B cell (primary cell): ENCODE measurements around the gene RNF213.

Experiments used
- CTCF ChIP-seq: fragments of 200-600 bp; IDR thresholded peaks from one replicate; pipeline ENCODE4 v1.8.0; 2022; ENCODE audit warnings: antibody characterized with exemption, mild to moderate bottlenecking
- EZH2 ChIP-seq: IDR thresholded peaks from 2 replicates; pipeline ENCODE4 v1.6.1; 2012; ENCODE audit warnings: borderline replicate concordance, low read depth, mild to moderate bottlenecking, moderate library complexity, low read length; ENCODE audit not compliant: insufficient read depth, poor library complexity, severe bottlenecking

DNA sequence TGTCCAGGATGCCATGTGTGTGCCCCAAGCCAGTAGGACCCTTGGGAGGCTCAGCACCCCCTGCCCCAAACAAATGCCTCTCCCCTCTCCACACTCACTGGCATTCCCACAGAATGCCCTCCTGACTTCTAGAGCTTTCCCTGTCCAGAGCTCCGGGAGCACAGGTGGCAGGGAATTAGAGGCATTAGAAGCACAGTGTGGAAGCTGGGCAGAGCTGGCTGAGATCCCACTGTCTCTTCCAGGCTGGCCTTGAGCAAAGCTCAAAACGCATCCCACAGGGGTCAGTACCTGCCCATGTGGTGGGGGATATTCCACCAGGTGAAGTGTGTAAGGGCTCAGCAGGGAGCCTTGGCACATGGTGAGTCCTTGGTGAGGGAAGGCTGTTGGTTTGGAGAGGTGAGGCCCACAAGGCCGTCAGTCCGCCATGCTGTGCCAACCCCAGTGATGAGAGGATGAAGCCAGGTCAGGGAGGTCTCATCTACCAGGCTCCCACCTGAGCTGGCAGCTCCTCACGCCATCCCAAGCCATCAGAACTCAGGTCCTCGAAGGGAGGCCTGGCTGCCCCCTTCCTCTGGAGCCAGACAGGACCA lies 172.4 kb downstream of the RNF213 start:
- TF ChIP-seq CTCF: no peak
- TF ChIP-seq EZH2: no peak
